A673 (cell line): Measurements from ENCODE around the gene DLG2. TPM values are rescaled to one million over a fixed set of nuclear protein-coding genes. Genes with fewer than 3 reads are reported as not detected.
"Not testable (repeated sequence)": the region's sequence is repeated elsewhere in the genome, so short reads cannot be mapped to it uniquely, and the experiment has no call there.

Experiments
- BruUV-seq: library from RNA; stranded (reverse); fragments of 400-500 nt; replicated peaks from 2 replicates; lab custom pipeline; 2021; lab: Mats Ljungman, UMichigan
- CTCF ChIA-PET: fragments of 300-600 bp; sonication (Branson Sonifier 250); formaldehyde crosslinking; loops from one replicate; lab custom pipeline; 2022; ENCODE audit warnings: antibody characterized with exemption; lab: Charles Lee
- POLR2A ChIA-PET: fragments of 300-600 bp; sonication (Branson Sonifier 250); formaldehyde crosslinking; loops from one replicate; lab custom pipeline; 2022; ENCODE audit warnings: antibody characterized with exemption; ENCODE audit not compliant: low non-redundant PET; lab: Charles Lee
- DNase-seq: peaks from one replicate; pipeline ENCODE4 v3.0.0-alpha.2; 2015; ENCODE audit warnings: low spot score
- H3K27ac ChIP-seq: fragments of 200-600 bp; sonication (generic); 2 replicates; pipeline ENCODE4 v1.5.1; 2016; ENCODE audit warnings: mixed run types, low read depth, mild to moderate bottlenecking, mixed read lengths, antibody characterized with exemption, low read length; ENCODE audit not compliant: poor library complexity, severe bottlenecking
- H3K27me3 ChIP-seq: fragments of 200-600 bp; sonication (generic); replicated peaks from 2 replicates; pipeline ENCODE4 v1.6.1; 2017; ENCODE audit warnings: mixed run types, low read depth, mild to moderate bottlenecking, mixed read lengths, antibody characterized with exemption, low read length; ENCODE audit not compliant: insufficient read depth, poor library complexity
- H3K36me3 ChIP-seq: fragments of 200-600 bp; sonication (generic); 2 replicates; pipeline ENCODE4 v1.6.1; 2016; ENCODE audit warnings: mixed run types, mild to moderate bottlenecking, mixed read lengths, antibody characterized with exemption, low read length; ENCODE audit not compliant: insufficient read depth, poor library complexity, severe bottlenecking
- H3K4me1 ChIP-seq: fragments of 200-600 bp; sonication (generic); 2 replicates; pipeline ENCODE4 v1.6.1; 2017; ENCODE audit warnings: mixed run types, mild to moderate bottlenecking, mixed read lengths, antibody characterized with exemption, low read length; ENCODE audit not compliant: insufficient read depth, poor library complexity, severe bottlenecking
- H3K4me3 ChIP-seq: fragments of 200-600 bp; sonication (generic); 2 replicates; pipeline ENCODE4 v1.5.1; 2016; ENCODE audit warnings: low read depth, mixed run types, mild to moderate bottlenecking, mixed read lengths, low read length; ENCODE audit not compliant: poor library complexity, severe bottlenecking
- H3K9me3 ChIP-seq: fragments of 200-600 bp; sonication (generic); 2 replicates; pipeline ENCODE4 v1.6.1; 2016; ENCODE audit warnings: mixed run types, low read depth, mild to moderate bottlenecking, mixed read lengths, antibody characterized with exemption, low read length; ENCODE audit not compliant: poor library complexity, severe bottlenecking
- CTCF ChIP-seq: fragments of 300-800, 200-600 bp; sonication (generic); conservative IDR thresholded peaks from 2 replicates; pipeline ENCODE4 v1.5.1; 2017; ENCODE audit warnings: low read depth, mild to moderate bottlenecking, antibody characterized with exemption, low read length, moderate library complexity, mixed read lengths
- EZH2 ChIP-seq: fragments of 200-600 bp; sonication (generic); IDR thresholded peaks from 2 replicates; pipeline ENCODE4 v1.6.1; 2017; ENCODE audit warnings: borderline replicate concordance, low read depth, mild to moderate bottlenecking, mixed read lengths, antibody characterized with exemption, low read length; ENCODE audit not compliant: poor library complexity, severe bottlenecking
- intact Hi-C: fragments of 100-400 bp; cut with micrococcal nuclease; formaldehyde crosslinking; loops from one replicate; pipeline ENCODE4 v1.10.0; 2022; ENCODE audit not compliant: unreplicated experiment
- total RNA-seq: library from RNA; stranded (reverse); gene quantifications from 2 replicates; pipeline ENCODE4 v1.2.3, GENCODE V29; 2021

DLG2 gene
- total RNA-seq, 1 experiment from 2014 or later: 277 TPM

GRCh38 chr11:85118151-85118550, 509.0 kb downstream of the DLG2 start:
- no peak overlapping the region for H3K27ac ChIP-seq
- no peaks in the 10 kb centered on the region for H3K9me3 ChIP-seq
- TF ChIP-seq CTCF (no peak), EZH2 (no peak)
- H3K4me1 ChIP-seq: no peaks in the 10 kb centered on the region
- no peaks in the 10 kb centered on the region for H3K36me3 ChIP-seq
- peaks cover 3% of the 10 kb centered on the region for H3K27me3 ChIP-seq
- ChIA-PET CTCF (no interaction called here), POLR2A (no interaction called here)
- intact Hi-C loops: no loop called here
- H3K4me3 ChIP-seq: no peak overlapping the region
- BruUV-seq: no TSS peak
- no peak for DNase-seq

- DNase-seq: no peak
- Histone ChIP-seq H3K27ac (no peak overlapping the region), H3K36me3 (no peaks in the 10 kb centered on the region), H3K27me3 (peaks cover 3% of the 10 kb centered on the region), H3K4me1 (no peaks in the 10 kb centered on the region), H3K9me3 (no peaks in the 10 kb centered on the region), H3K4me3 (no peak overlapping the region)
- intact Hi-C loops: no loop called here
- no TSS peak for BruUV-seq
- POLR2A ChIA-PET: no interaction called here
- no peak for TF ChIP-seq EZH2
- TF ChIP-seq CTCF: no peak
- CTCF ChIA-PET: interaction anchor here (0.6 kb wide), 1 partner anchor 18 kb away, joined by 6 read pairs; no protein-coding TSS in a partner anchor
Observed at GRCh38 chr11:85115798-85116197, 511.3 kb downstream of the DLG2 start.

- Histone ChIP-seq H3K27me3 (peaks cover under 1% of the 10 kb centered on the region), H3K36me3 (no peaks in the 10 kb centered on the region), H3K9me3 (no peaks in the 10 kb centered on the region), H3K4me1 (no peaks in the 10 kb centered on the region), H3K4me3 (no peak overlapping the region), H3K27ac (no peak overlapping the region)
- CTCF ChIA-PET: no interaction called here
- DNase-seq: no peak
- no TSS peak for BruUV-seq
- POLR2A ChIA-PET: no interaction called here
- TF ChIP-seq EZH2 (no peak), CTCF (no peak)
- intact Hi-C loops: no loop called here
Observed at GRCh38 chr11:85114786-85115185, 512.4 kb downstream of the DLG2 start.

- POLR2A ChIA-PET, H3K36me3 ChIP-seq, H3K27me3 ChIP-seq, H3K4me1 ChIP-seq, H3K27ac ChIP-seq, intact Hi-C loops, H3K9me3 ChIP-seq, CTCF ChIA-PET, DNase-seq, BruUV-seq, H3K4me3 ChIP-seq: not testable (repeated sequence)
Observed at GRCh38 chr11:85110246-85110645, 516.9 kb downstream of the DLG2 start.
